ENCODE data around the gene PIANP. TPM values are rescaled to one million over a fixed set of nuclear protein-coding genes. Genes with fewer than 3 reads are reported as not detected.

PIANP gene
- total RNA-seq, 1 experiment from 2014 or later, result not detected

DNA sequence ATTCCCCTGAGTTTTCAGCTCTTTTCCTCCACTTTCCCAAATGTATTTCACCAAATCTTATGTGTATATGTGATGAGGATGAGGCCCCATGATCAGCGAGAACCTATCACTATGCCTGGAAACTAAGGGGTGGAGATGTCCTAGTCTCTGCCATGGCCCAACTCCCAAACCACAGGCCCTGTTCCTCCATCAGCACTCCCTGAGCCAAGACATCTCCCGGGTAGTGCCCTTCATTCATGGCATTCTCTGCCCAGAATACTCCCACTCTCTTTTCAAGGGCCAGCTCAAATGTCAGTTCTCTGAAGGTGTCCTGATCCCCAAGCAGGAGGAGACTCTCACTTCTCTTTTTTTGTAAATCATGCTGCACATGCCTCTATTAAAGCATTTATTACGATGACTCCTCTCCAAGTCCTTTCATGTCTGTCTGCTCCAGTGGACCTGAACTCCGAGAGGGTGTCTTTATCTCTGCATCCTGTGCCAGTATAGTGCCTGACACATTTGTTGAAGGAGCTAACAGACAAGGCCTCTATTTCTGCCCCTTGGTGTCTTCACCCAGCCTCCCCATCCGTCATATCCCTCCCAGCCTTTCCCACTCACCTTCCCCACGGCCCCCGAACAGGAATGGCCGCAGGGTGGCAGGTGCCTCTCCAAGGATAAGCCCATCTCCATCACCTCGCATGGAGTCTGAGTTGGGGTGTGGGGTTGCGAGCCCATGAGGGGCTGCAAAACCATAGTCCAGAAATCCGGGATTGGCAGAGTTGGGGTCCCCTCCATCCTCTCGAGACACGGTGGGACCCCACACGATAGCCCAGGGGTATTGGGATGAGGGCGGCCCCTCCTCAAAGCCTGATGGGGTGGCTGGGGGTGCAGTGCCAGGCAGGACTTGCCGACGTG is 3.7 kb downstream of the PIANP start:
- Histone ChIP-seq H3K4me2 (ENCODE audit: low read length) (no peak overlapping the region), H3K9me2 (ENCODE audit: insufficient read depth) (no peaks in the 10 kb centered on the region), H3K27ac (ENCODE audit: low read depth, low read length) (no peak overlapping the region), H3K79me2 (ENCODE audit: insufficient read depth, low read length) (no peaks in the 10 kb centered on the region), H3K36me3 (ENCODE audit: control insufficient read depth in 1 of 2, insufficient read depth in 2 of 2, low read length in 2 of 2) (no peaks in the 10 kb centered on the region), H2AFZ (ENCODE audit: low read depth, low read length, poor library complexity, severe bottlenecking) (no peak overlapping the region), H3K4me3 (replicated peaks in 1 of 2; ENCODE audit: low read depth in 1 of 2, low read length in 2 of 2) (no peak overlapping the region), H4K20me1 (ENCODE audit: insufficient read depth) (no peaks in the 10 kb centered on the region), H3K9ac (ENCODE audit: low read length) (no peak overlapping the region), H3K4me1 (ENCODE audit: control insufficient read depth in 1 of 2, insufficient read depth in 2 of 2, low read length in 2 of 2) (peaks cover 0 to 6% of the 10 kb centered on the region in 2 experiments; a peak in 1 of 4 replicates), H3K27me3 (ENCODE audit: insufficient read depth, low read length) (no peaks in the 10 kb centered on the region), H3K9me3 (ENCODE audit: control insufficient read depth in 1 of 2, insufficient read depth in 1 of 2, low read depth in 1 of 2, low read length in 2 of 2) (no peaks in the 10 kb centered on the region)
- TF ChIP-seq EZH2 (IDR thresholded peaks at IDR 0.05) (no peak), POLR2AphosphoS5 (IDR thresholded peaks at IDR 0.05; ENCODE audit: low read depth, low read length) (no peak), RAD21 (IDR thresholded peaks at IDR 0.05; ENCODE audit: low read depth) (no peak), JUND (IDR thresholded peaks at IDR 0.05) (no peak), FOSL1 (IDR thresholded peaks at IDR 0.05; ENCODE audit: low read depth) (no peak), ELF1 (IDR thresholded peaks at IDR 0.05; ENCODE audit: borderline replicate concordance, low read depth) (no peak), CEBPB (IDR thresholded peaks at IDR 0.05; ENCODE audit: low read depth) (no peak)
- TF ChIP-seq, protein P1, sequence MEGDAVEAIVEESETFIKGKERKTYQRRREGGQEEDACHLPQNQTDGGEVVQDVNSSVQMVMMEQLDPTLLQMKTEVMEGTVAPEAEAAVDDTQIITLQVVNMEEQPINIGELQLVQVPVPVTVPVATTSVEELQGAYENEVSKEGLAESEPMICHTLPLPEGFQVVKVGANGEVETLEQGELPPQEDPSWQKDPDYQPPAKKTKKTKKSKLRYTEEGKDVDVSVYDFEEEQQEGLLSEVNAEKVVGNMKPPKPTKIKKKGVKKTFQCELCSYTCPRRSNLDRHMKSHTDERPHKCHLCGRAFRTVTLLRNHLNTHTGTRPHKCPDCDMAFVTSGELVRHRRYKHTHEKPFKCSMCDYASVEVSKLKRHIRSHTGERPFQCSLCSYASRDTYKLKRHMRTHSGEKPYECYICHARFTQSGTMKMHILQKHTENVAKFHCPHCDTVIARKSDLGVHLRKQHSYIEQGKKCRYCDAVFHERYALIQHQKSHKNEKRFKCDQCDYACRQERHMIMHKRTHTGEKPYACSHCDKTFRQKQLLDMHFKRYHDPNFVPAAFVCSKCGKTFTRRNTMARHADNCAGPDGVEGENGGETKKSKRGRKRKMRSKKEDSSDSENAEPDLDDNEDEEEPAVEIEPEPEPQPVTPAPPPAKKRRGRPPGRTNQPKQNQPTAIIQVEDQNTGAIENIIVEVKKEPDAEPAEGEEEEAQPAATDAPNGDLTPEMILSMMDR (IDR thresholded peaks at IDR 0.05 in 2 of 3, conservative IDR thresholded peaks at IDR 0.05 in 1 of 3; ENCODE audit: borderline replicate concordance in 1 of 3, insufficient read depth in 1 of 3, low read depth in 2 of 3, low read length in 2 of 3), result no peak
- TF ChIP-seq, protein P2, sequence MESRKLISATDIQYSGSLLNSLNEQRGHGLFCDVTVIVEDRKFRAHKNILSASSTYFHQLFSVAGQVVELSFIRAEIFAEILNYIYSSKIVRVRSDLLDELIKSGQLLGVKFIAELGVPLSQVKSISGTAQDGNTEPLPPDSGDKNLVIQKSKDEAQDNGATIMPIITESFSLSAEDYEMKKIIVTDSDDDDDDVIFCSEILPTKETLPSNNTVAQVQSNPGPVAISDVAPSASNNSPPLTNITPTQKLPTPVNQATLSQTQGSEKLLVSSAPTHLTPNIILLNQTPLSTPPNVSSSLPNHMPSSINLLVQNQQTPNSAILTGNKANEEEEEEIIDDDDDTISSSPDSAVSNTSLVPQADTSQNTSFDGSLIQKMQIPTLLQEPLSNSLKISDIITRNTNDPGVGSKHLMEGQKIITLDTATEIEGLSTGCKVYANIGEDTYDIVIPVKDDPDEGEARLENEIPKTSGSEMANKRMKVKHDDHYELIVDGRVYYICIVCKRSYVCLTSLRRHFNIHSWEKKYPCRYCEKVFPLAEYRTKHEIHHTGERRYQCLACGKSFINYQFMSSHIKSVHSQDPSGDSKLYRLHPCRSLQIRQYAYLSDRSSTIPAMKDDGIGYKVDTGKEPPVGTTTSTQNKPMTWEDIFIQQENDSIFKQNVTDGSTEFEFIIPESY (IDR thresholded peaks at IDR 0.05; ENCODE audit: extremely low read depth, insufficient replicate concordance, low read length), result no peak
- no TSS peak for BruUV-seq (replicated peaks)
- ChIA-PET POLR2A (interaction anchor here (2.0 kb wide), 1 partner anchor 8 kb away, joined by 7 read pairs; the partner anchor contains the start of gene ZNF384), RAD21 (ENCODE audit: low non-redundant PET in 1 of 2, low total read pairs in 2 of 2, uncharacterized antibody in 2 of 2, unreplicated experiment in 2 of 2) (no interaction called here), CTCF (interaction anchor here (0.6 to 1.4 kb wide), 2 partner anchors 12 to 138 kb away, joined by 3 read pairs; no protein-coding TSS in a partner anchor)
- ATAC-seq (no peak), DNase-seq (ENCODE audit: low read depth, low spot score) (no peak)
- intact Hi-C loops (cut with micrococcal nuclease), result loop anchor here (2.0 kb wide), 1 partner anchor 126 kb away; no protein-coding TSS in a partner anchor
